Colonic mucosa (tissue), 4 donors: ENCODE results near the gene GALNT1. TPM values are rescaled to one million over a fixed set of nuclear protein-coding genes. Genes with fewer than 3 reads are reported as not detected.

Experiments used
- DNase-seq: peaks from one replicate; pipeline ENCODE4 v3.0.0-alpha.2; 2020
- H3K27ac ChIP-seq: fragments of 200-600 bp; one replicate; pipeline ENCODE4 v1.8.0; 2021
- H3K27me3 ChIP-seq: fragments of 200-600 bp; one replicate; pipeline ENCODE4 v1.8.0; 2021
- H3K36me3 ChIP-seq: fragments of 200-600 bp; one replicate; pipeline ENCODE4 v1.8.0; 2021
- H3K4me1 ChIP-seq: fragments of 200-600 bp; one replicate; pipeline ENCODE4 v1.8.0; 2021; ENCODE audit warnings: mild to moderate bottlenecking
- H3K4me3 ChIP-seq: fragments of 200-600 bp; one replicate; pipeline ENCODE4 v1.8.0; 2021
- H3K9ac ChIP-seq, 2 donors: one replicate each; pipeline ENCODE4 v1.7.0; 2013; ENCODE audit warnings: control low read depth in 2 of 2, low read depth in 2 of 2, low read length in 2 of 2
- H3K9me3 ChIP-seq: fragments of 200-600 bp; one replicate; pipeline ENCODE4 v1.8.0; 2021
- CTCF ChIP-seq: fragments of 200-600 bp; IDR thresholded peaks from one replicate; pipeline ENCODE4 v1.8.0; 2022; ENCODE audit warnings: antibody characterized with exemption, mild to moderate bottlenecking
- intact Hi-C: fragments of 100-400 bp; cut with DNase I; formaldehyde crosslinking; loops from one replicate; pipeline ENCODE4 v1.14.1; 2022
- total RNA-seq, 2 donors: library from RNA; stranded (reverse); fragmentation: NEBNext Ultra II Directional in 1 of 2; extraction: Animal tissue kit (Norgen Biotek cat#: 25700) in 1 of 2; gene quantifications; one replicate each; pipeline ENCODE4 v1.2.1, GENCODE V29; 2021
- donor health status: healthy.
- donor health status: DM: no; HTN: no; CAD: no.
- donor health status: DM: no; HTN: no; CAD: no.

Gene GALNT1
- total RNA-seq, 2 donors from 2014 or later: 108 to 140 TPM

GRCh38 chr18:35745814-35746213 lies 164.3 kb downstream of the GALNT1 start:
- H3K36me3 ChIP-seq: no peaks in the 10 kb centered on the region
- H3K9ac ChIP-seq: no peak overlapping the region
- H3K4me3 ChIP-seq: no peak overlapping the region
- no peak for DNase-seq
- H3K27ac ChIP-seq: no peak overlapping the region
- intact Hi-C loops: no loop called here
- no peaks in the 10 kb centered on the region for H3K4me1 ChIP-seq
- no peak for TF ChIP-seq CTCF
- no peaks in the 10 kb centered on the region for H3K9me3 ChIP-seq
- H3K27me3 ChIP-seq: no peaks in the 10 kb centered on the region

- Histone ChIP-seq H3K36me3 (no peaks in the 10 kb centered on the region), H3K4me1 (no peaks in the 10 kb centered on the region), H3K9ac (no peak overlapping the region), H3K4me3 (no peak overlapping the region), H3K27ac (no peak overlapping the region), H3K9me3 (no peaks in the 10 kb centered on the region), H3K27me3 (no peaks in the 10 kb centered on the region)
- intact Hi-C loops: no loop called here
- TF ChIP-seq CTCF: no peak
- no peak for DNase-seq
Observed at GRCh38 chr18:35746826-35747339, 165.3 kb downstream of the GALNT1 start.

GRCh38 chr18:35747894-35748472 lies 166.4 kb downstream of the GALNT1 start:
- Histone ChIP-seq H3K36me3 (no peaks in the 10 kb centered on the region), H3K4me3 (no peak overlapping the region), H3K9me3 (no peaks in the 10 kb centered on the region), H3K4me1 (no peaks in the 10 kb centered on the region), H3K27me3 (no peaks in the 10 kb centered on the region), H3K9ac (no peak overlapping the region), H3K27ac (no peak overlapping the region)
- intact Hi-C loops: no loop called here
- TF ChIP-seq CTCF: no peak
- no peak for DNase-seq

- no peak for TF ChIP-seq CTCF
- no peak for DNase-seq
- H3K27me3 ChIP-seq: no peaks in the 10 kb centered on the region
- no peaks in the 10 kb centered on the region for H3K36me3 ChIP-seq
- H3K9me3 ChIP-seq: no peaks in the 10 kb centered on the region
- H3K27ac ChIP-seq: no peak overlapping the region
- H3K4me1 ChIP-seq: no peaks in the 10 kb centered on the region
- H3K9ac ChIP-seq: no peak overlapping the region
- intact Hi-C loops: loop anchor here (10.0 kb wide), 1 partner anchor 535 kb away; no protein-coding TSS in a partner anchor
- H3K4me3 ChIP-seq: no peak overlapping the region
Observed at GRCh38 chr18:35749701-35750100, 168.2 kb downstream of the GALNT1 start.

- DNase-seq: no peak
- no peak overlapping the region for H3K9ac ChIP-seq
- H3K4me3 ChIP-seq: no peak overlapping the region
Observed at GRCh38 chr18:35750929-35751328, 169.4 kb downstream of the GALNT1 start.

More at GRCh38 chr18:35750929-35751328, 169.4 kb downstream of the GALNT1 start:
- no peaks in the 10 kb centered on the region for H3K9me3 ChIP-seq
- intact Hi-C loops: loop anchor here (10.0 kb wide), 1 partner anchor 534 kb away; no protein-coding TSS in a partner anchor
- H3K4me1 ChIP-seq: no peaks in the 10 kb centered on the region
- no peak overlapping the region for H3K27ac ChIP-seq
- H3K36me3 ChIP-seq: no peaks in the 10 kb centered on the region
- no peaks in the 10 kb centered on the region for H3K27me3 ChIP-seq
- TF ChIP-seq CTCF: no peak
